Astrocyte of the cerebellum (primary cell): Measurements from ENCODE around the gene FLRT1.

Experiments used
- DNase-seq: peaks from one replicate; pipeline ENCODE4 v3.0.0-alpha.2; 2011; ENCODE audit warnings: low read depth
- H3K4me3 ChIP-seq: 2 replicates; pipeline ENCODE4 v1.5.1; 2011; ENCODE audit warnings: mild to moderate bottlenecking, low read depth, low read length, moderate library complexity
- in situ Hi-C: cut with HindIII; loops from 2 replicates; pipeline ENCODE4 v1.10.0; 2017; ENCODE audit warnings: low sequenced_read_pairs
- TF ChIP-seq, protein P1 (sequence below): IDR thresholded peaks from 2 replicates; pipeline ENCODE4 v1.5.1; 2012; ENCODE audit warnings: low read length, low read depth, moderate library complexity, mild to moderate bottlenecking; ENCODE audit errors: missing control alignments

FLRT1 gene

DNA sequence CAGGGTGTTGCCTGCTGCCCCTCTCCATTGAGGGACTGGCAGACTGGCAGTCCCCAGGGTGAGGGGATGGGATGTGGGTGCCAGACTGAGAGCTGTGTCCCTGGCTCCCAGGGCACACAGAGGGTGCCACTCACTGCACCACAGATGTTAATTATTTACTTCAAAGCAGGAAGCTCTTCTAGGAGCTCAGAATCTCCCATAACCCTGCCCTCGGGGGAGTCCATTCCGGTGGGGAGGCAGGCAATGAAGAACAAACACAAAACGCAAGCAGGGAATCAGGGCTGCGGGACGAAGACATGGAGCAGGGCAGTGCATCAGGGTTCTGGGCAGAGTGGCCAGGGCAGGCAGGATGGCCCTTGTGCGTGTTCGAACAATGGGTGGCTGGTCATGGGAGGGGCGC lies 24.4 kb upstream of the FLRT1 start:
- no peak for DNase-seq
- TF ChIP-seq, protein P1, sequence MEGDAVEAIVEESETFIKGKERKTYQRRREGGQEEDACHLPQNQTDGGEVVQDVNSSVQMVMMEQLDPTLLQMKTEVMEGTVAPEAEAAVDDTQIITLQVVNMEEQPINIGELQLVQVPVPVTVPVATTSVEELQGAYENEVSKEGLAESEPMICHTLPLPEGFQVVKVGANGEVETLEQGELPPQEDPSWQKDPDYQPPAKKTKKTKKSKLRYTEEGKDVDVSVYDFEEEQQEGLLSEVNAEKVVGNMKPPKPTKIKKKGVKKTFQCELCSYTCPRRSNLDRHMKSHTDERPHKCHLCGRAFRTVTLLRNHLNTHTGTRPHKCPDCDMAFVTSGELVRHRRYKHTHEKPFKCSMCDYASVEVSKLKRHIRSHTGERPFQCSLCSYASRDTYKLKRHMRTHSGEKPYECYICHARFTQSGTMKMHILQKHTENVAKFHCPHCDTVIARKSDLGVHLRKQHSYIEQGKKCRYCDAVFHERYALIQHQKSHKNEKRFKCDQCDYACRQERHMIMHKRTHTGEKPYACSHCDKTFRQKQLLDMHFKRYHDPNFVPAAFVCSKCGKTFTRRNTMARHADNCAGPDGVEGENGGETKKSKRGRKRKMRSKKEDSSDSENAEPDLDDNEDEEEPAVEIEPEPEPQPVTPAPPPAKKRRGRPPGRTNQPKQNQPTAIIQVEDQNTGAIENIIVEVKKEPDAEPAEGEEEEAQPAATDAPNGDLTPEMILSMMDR = no peak
- in situ Hi-C loops = no loop called here
- H3K4me3 ChIP-seq = no peak overlapping the region

DNA sequence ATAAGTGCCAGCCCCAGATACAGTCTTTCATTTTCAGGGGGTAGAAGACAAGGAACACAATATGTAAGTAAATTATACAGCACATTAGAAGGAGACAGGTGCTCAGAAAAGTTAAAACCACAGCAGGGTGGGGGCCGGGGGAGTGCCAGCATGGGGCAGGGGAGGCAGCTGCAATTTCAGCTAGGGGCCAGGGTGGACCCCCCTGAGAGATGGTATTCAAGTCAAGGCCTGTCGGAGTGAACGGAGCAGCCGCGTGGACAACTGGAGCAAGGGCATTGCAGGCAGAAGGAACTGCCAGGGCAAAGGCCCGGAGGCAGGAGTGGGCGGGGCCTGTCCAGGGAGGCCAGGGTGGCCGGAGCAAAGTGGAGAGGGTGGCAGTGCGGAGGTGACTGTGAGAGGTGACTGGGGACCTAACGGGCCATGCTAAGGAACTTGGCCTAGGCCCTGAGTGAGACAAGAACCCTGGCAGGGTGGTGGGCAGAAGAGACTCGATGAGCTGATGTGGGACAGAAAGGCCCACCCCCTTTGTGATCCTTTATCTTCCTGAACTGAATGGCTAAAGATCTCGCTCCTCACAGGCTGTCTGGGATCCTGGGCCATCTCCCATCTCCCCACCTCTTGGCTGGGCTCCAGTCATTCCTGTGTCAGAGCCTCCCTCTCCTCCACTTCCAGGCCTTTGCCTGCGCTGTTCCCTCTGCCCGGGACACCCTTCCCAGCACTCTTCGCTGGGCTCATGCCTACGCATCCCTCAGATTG lies 22.4 kb upstream of the FLRT1 start:
- in situ Hi-C loops = no loop called here
- H3K4me3 ChIP-seq = no peak overlapping the region
- TF ChIP-seq, protein P1 = no peak
- no peak for DNase-seq

DNA sequence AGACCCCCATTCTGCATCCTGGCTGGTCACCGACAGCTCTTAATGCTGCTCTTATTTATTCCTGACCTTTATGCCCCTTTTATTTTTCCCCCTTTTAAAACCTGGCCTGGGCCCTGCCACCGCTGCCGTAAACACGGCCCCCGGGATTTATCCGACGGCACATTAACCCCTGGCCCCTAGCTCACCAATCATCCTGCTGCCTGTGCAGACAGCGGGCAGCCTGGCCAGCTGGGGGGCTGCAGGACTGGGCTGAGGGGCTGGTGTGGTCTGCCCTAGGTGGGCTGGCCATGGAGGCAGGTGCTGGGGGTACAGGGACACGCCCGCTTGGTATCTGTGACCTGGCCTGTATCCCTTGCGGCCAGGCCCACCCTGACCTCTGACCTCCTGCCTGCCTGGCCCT lies 21.4 kb upstream of the FLRT1 start:
- TF ChIP-seq, protein P1 = no peak
- no peak overlapping the region for H3K4me3 ChIP-seq
- in situ Hi-C loops = no loop called here
- DNase-seq = no peak

DNA sequence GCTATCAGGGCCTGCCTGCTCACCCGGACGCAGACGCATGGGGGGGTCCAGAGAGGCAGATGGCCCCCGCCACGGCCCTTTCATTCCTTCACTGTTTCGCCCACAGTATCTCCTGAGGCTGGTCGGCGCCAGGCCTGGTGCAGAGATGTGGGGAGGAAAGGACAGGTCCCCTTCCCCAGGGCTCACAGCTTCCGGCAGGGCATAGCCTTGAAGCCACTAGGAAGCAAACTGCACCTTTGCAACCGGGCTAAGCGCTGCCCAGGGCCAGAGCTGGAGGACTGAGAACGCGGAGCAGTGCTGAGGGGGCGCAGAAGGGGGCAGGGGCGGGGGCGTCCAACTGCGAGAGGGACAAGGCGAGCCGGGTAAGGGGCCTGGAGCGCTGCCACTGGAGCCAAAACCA lies 20.2 kb upstream of the FLRT1 start:
- no peak for DNase-seq
- TF ChIP-seq, protein P1 = no peak
- in situ Hi-C loops = no loop called here
- H3K4me3 ChIP-seq = no peak overlapping the region

DNA sequence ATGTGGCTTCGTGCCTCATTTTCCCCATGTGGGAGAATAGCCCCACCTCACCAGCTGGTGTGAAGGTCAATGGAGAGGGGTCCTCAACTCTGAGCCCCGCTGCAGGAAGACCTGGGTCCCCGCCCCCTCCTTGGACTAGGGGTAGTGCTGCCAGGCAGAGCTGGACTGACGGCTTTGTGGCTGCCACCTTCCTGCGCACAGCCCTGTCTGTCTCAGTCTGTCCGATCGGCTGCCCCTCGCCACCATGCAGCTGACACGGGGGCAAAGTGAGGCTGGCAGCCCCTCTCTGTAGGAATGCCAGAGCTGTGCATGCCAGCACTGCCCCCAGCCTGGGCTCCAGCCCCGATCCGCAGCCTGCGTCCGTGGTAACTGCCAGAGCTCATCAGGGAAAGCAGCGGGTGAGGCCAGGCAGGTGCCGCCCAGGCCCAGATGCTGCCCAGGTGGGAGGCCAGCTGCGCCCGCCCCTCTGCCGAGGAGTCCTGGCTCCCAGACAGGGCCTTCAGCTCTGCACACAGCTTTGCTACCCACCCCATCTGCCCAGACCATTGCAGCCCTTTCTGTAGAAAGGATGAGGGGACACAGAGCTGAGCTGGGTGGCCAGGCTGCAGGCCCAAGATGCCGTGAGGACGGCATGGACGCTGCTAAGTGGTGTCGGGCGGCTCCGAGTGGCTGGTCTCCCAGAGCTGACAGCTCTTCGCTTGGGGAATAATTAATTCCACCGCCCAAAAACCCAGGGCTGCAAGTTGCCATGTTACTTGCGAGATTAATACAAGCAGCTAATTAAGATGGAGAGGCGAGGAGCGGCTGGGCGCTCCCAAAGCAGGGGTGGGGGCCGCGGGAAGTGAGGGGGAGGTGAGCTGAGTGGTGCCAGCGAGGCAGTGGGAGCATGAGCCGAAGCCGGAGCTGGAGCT lies 19.5 kb upstream of the FLRT1 start:
- DNase-seq = no peak
- in situ Hi-C loops = no loop called here
- no peak overlapping the region for H3K4me3 ChIP-seq
- TF ChIP-seq, protein P1 = no peak

DNA sequence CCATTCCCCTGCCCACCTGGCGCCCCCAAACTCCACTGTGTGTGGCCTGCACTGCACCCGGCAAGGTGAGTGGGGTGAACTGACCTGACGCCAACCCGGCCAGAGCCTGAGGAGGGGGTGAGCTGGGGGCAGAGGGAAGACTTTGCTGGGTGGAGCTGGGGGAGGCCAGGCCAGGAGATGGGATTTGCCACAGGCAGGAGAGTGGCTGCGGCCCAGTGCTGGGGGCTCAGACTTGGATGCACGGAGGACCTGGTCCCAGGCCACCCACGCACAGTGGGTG lies 17.8 kb upstream of the FLRT1 start:
- in situ Hi-C loops = no loop called here
- no peak overlapping the region for H3K4me3 ChIP-seq
- no peak for DNase-seq
- TF ChIP-seq, protein P1 = no peak
